Measurements from ENCODE around the gene NATD1.

DNA sequence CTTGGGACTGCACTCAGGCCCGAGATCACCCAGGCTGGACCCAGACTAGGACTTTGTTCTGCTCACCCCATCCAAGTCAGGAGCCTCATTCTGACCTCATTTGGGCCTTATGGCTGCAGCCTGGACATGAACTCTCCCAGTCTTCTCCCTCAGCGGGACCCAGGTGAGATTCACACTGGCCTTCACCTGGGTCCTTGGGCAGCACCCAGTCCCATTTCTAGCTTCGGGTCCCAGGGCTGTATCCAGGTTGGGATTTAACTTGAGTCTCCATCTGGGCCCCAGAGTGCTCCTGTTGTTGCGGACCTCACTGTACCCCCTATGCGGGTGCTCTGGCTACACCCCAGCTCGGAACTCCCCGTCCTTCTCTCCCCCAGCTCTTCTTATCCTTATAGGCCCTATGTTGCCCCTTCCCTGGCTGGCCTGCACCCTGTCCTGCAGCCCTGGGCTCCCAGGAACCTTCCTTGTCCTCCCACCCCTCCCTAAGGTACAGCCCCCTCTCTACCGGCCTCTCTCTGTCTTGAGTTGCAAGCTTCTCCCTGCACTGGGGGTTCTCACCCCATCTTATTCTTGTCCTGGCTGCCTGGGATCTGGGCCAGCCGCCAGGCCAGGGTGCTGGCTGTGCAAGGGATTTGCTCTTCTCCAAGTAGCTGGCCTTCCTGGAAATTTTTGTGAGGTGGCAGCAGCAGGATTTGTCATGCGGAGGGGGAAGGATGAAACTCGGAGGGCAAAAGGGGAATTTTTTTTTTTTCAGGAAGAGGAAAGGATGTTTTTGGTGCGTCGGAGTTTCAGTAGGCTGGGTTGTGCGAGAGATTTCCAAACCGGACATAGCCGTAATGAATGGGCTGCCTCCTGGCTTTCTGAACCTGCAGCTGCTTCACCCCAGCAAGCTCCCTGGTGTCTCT, 32.2 kb upstream of the NATD1 start:
- TF ChIP-seq GABPA (IDR thresholded peaks at IDR 0.05 in 1 of 2, conservative IDR thresholded peaks at IDR 0.05 in 1 of 2) (no peak), HNF4G (IDR thresholded peaks at IDR 0.05) (peak; percentile 43), RAD21 (IDR thresholded peaks at IDR 0.05) (no peak), SP1 (IDR thresholded peaks at IDR 0.05) (no peak), TAF1 (conservative IDR thresholded peaks at IDR 0.05) (no peak)
- TF ChIP-seq, protein P1, sequence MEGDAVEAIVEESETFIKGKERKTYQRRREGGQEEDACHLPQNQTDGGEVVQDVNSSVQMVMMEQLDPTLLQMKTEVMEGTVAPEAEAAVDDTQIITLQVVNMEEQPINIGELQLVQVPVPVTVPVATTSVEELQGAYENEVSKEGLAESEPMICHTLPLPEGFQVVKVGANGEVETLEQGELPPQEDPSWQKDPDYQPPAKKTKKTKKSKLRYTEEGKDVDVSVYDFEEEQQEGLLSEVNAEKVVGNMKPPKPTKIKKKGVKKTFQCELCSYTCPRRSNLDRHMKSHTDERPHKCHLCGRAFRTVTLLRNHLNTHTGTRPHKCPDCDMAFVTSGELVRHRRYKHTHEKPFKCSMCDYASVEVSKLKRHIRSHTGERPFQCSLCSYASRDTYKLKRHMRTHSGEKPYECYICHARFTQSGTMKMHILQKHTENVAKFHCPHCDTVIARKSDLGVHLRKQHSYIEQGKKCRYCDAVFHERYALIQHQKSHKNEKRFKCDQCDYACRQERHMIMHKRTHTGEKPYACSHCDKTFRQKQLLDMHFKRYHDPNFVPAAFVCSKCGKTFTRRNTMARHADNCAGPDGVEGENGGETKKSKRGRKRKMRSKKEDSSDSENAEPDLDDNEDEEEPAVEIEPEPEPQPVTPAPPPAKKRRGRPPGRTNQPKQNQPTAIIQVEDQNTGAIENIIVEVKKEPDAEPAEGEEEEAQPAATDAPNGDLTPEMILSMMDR (IDR thresholded peaks at IDR 0.05; ENCODE audit: low read depth, low read length, missing input control) = no peak
- TF ChIP-seq, protein P2, sequence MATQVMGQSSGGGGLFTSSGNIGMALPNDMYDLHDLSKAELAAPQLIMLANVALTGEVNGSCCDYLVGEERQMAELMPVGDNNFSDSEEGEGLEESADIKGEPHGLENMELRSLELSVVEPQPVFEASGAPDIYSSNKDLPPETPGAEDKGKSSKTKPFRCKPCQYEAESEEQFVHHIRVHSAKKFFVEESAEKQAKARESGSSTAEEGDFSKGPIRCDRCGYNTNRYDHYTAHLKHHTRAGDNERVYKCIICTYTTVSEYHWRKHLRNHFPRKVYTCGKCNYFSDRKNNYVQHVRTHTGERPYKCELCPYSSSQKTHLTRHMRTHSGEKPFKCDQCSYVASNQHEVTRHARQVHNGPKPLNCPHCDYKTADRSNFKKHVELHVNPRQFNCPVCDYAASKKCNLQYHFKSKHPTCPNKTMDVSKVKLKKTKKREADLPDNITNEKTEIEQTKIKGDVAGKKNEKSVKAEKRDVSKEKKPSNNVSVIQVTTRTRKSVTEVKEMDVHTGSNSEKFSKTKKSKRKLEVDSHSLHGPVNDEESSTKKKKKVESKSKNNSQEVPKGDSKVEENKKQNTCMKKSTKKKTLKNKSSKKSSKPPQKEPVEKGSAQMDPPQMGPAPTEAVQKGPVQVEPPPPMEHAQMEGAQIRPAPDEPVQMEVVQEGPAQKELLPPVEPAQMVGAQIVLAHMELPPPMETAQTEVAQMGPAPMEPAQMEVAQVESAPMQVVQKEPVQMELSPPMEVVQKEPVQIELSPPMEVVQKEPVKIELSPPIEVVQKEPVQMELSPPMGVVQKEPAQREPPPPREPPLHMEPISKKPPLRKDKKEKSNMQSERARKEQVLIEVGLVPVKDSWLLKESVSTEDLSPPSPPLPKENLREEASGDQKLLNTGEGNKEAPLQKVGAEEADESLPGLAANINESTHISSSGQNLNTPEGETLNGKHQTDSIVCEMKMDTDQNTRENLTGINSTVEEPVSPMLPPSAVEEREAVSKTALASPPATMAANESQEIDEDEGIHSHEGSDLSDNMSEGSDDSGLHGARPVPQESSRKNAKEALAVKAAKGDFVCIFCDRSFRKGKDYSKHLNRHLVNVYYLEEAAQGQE (IDR thresholded peaks at IDR 0.05) = no peak

All from liver (tissue), 3 donors.